Measurements from ENCODE around the gene FANCM.

The FANCM gene

DNA sequence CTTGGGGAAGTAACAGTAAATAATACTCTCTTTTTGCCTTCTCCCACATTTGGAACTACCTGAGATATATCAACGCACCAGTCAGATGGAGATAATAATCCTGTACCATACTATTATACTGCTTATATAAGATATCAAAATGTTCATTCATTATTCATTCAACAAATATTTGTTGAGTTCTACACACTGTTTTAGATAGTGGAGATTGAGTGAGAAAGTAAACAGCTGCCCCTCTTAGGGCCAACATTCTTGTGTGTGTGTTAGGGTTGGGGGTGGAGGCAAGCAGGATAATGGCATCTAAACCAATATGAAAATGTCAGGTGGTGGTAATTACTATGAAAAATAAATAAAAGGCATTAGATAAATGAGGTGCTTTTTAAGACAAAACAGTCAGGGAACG, 103.3 kb downstream of the FANCM start:
- DNase-seq = no peak

DNA sequence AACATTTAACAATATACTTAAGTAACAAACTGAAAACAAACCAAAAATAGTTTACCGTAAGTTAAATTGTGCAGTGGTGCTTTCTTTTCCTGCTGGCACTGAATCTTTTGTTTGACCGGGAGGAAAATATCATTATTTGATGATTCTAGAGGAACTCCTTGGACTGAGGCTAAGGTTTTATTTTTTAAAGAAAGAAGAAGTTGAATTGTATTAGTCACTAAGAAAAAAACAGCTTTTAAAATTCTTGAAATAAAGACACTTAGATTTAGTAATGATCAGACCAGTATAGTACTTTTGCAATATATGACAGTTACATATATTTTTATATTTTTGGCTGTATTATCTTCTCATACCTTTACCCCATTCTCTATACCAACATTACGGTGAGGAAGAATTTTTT, 107.0 kb downstream of the FANCM start:
- DNase-seq = no peak

DNA sequence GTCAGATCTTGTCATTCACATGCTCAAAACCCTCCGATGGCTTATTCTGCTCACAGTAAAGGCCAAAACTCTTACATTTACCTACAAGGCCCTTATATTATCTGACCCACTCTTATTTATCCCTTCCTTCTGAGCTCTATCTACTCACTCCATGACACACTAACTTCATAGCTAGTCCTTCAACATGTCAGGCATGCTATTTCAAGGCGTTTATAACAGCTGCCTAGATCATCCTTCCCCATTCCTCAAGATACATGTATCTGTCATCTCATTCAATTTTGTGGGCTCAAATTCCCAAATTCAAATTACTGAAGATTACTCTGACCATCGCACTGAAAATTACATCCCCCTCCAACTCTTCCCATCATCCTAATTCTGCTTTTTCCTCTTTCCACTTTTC, 110.4 kb downstream of the FANCM start:
- DNase-seq = no peak

DNA sequence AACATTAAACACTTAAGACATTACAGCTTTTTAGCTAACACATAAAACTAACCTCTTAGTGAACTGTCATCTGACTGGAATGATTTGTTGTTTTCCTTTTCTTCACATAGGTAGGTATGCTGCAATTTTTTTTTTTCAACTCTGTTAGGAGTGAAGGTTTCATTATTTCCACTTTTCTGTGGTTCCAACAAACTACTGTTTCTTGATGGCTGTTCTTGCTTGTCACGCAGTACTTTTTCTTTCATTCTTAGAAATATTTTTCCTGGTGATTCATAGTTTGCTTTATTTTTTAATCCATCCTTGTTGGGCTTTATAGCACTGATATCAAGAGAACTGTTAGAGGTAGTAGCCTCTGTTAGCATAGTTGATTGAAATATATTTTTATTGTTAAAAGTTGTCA, 111.0 kb downstream of the FANCM start:
- no peak for DNase-seq

DNA sequence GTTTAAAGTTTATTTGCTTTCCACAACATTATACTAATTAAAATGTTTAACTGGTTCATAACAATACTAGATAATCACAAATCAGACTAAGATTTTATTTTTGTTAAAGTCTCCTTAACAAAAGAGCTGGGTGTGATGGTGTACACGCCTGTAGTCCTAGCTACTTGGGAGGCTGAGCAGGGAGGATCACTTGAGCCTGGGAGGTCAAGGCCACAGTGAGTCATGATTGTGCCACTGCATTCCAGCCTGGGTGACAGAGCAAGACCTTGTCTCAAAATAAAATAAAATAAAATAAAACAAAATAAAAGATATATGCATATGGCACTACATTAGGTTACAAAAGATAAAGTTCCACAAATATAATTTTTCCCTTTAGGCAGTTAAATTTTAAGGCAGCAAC, 111.7 kb downstream of the FANCM start:
- DNase-seq = no peak

DNA sequence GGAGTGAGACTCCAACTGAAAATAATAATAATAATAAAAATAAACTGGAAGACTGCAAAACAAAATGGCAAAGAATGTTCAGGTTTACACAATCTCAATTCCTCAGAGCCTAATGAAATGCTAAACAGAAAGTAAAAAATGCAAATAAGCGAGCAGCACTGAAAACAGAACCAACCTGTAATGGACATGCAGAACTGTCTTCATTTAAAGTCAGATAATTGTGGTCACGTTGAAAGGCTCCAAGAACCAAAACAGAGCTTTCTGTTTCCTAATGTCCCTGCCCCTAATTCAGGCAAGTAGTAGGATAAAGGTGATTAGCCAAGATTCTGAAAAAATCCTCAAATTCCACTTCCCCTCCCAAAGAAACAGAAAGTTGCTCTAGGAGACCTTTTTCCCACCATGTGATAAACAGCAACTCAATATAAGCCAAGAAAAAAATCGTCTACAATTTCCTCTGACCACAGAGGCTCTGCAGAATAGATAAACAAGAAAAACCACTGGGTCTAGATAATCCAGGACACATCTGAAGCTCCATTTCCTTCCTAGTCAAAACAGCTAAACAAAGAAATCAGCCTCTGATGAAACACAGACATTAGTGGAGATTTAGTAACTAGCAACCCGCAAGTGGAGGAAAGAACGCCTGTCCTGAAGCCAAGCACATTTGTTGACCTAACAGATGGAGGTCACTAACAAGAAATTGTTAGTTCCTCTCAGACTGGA, 114.3 kb downstream of the FANCM start:
- no peak for DNase-seq

All from cerebellar nuclear complex (tissue), 1 donor.